NCI-H146 (cell line): ENCODE data around the gene CNDP2.
A peak's percentile ranks its signal among the peaks of the same experiment; 100 is the strongest.
"Not testable (repeated sequence)": the region's sequence is repeated elsewhere in the genome, so short reads cannot be mapped to it uniquely, and the experiment has no call there.

Experiments used
- DNase-seq: peaks from one replicate; lab custom pipeline; 2025; lab: John Stamatoyannopoulos, UW

CNDP2 gene

GRCh38 chr18:74539289-74539688 is 43.1 kb downstream of the CNDP2 start:
- DNase-seq = no peak

- peak; percentile 85 for DNase-seq
Observed at GRCh38 chr18:74540652-74541421, 44.7 kb downstream of the CNDP2 start.

- DNase-seq = peak; percentile 57
Observed at GRCh38 chr18:74541703-74542555, 45.8 kb downstream of the CNDP2 start.

GRCh38 chr18:74544898-74545297 is 48.7 kb downstream of the CNDP2 start:
- no peak for DNase-seq

GRCh38 chr18:74546007-74546406 is 49.8 kb downstream of the CNDP2 start:
- no peak for DNase-seq

- no peak for DNase-seq
Observed at GRCh38 chr18:74546751-74547530, 50.8 kb downstream of the CNDP2 start.

GRCh38 chr18:74547860-74548259 is 51.7 kb downstream of the CNDP2 start:
- DNase-seq = no peak

- DNase-seq = no peak
Observed at GRCh38 chr18:74549591-74550104, 53.5 kb downstream of the CNDP2 start.

GRCh38 chr18:74550886-74551285 is 54.7 kb downstream of the CNDP2 start:
- DNase-seq = no peak

GRCh38 chr18:74551452-74551851 is 55.3 kb downstream of the CNDP2 start:
- no peak for DNase-seq

- DNase-seq = peak; percentile 89
Observed at GRCh38 chr18:74551936-74552555, 55.9 kb downstream of the CNDP2 start.

- DNase-seq = no peak
Observed at GRCh38 chr18:74556126-74556525, 60.0 kb downstream of the CNDP2 start.

GRCh38 chr18:74558096-74558495 is 61.9 kb downstream of the CNDP2 start:
- DNase-seq = no peak

GRCh38 chr18:74562131-74562730 is 66.1 kb downstream of the CNDP2 start:
- no peak for DNase-seq

- no peak for DNase-seq
Observed at GRCh38 chr18:74562775-74563174, 66.6 kb downstream of the CNDP2 start.

- DNase-seq = no peak
Observed at GRCh38 chr18:74563999-74564398, 67.8 kb downstream of the CNDP2 start.

GRCh38 chr18:74565164-74565563 is 69.0 kb downstream of the CNDP2 start:
- DNase-seq = not testable (repeated sequence)

GRCh38 chr18:74565993-74566392 is 69.8 kb downstream of the CNDP2 start:
- not testable (repeated sequence) for DNase-seq

GRCh38 chr18:74567822-74568221 is 71.7 kb downstream of the CNDP2 start:
- DNase-seq = no peak

- DNase-seq = no peak
Observed at GRCh38 chr18:74569401-74569800, 73.2 kb downstream of the CNDP2 start.

GRCh38 chr18:74570266-74570665 is 74.1 kb downstream of the CNDP2 start:
- DNase-seq = no peak
